DND-41 (cell line): ENCODE measurements around the gene ITSN1.

Experiments used
- ATAC-seq: fragments of 200-7000 bp; cut with Tn5 transposase; 3 replicates; pipeline ENCODE4 v1.9.1; 2021; ENCODE audit warnings: low read depth; ENCODE audit not compliant: insufficient read depth
- DNase-seq: peaks from one replicate; pipeline ENCODE4 v3.0.0-alpha.2; 2020
- H2AFZ ChIP-seq: 2 replicates; pipeline ENCODE4 v1.6.0; 2012; ENCODE audit warnings: low read depth, low read length
- H3K27ac ChIP-seq: 2 replicates; pipeline ENCODE4 v1.5.1; 2012; ENCODE audit warnings: low read length, inconsistent platforms
- H3K27me3 ChIP-seq: fragments of 200-600 bp; sonication (generic); 2 replicates; pipeline ENCODE4 v1.6.0; 2012; ENCODE audit warnings: low read length, mild to moderate bottlenecking, inconsistent platforms; ENCODE audit not compliant: insufficient read depth, poor library complexity
- H3K36me3 ChIP-seq: 2 replicates; pipeline ENCODE4 v1.5.1; 2012; ENCODE audit warnings: low read length, inconsistent platforms; ENCODE audit not compliant: insufficient read depth
- H3K4me1 ChIP-seq: 2 replicates; pipeline ENCODE4 v1.5.1; 2012; ENCODE audit warnings: mild to moderate bottlenecking, low read length; ENCODE audit not compliant: insufficient read depth
- H3K4me2 ChIP-seq: 2 replicates; pipeline ENCODE4 v1.6.0; 2012; ENCODE audit warnings: mild to moderate bottlenecking, moderate library complexity, low read length, inconsistent platforms; ENCODE audit not compliant: insufficient read depth
- H3K4me3 ChIP-seq, 2 experiments: fragments of 200-600 bp in 1 of 2; shearing (Covaris generic) in 1 of 2; 2 replicates each; pipeline ENCODE4 v1.5.1; 2012 to 2016; ENCODE audit warnings: inconsistent platforms in 2 of 2, low read length in 2 of 2, mild to moderate bottlenecking in 2 of 2, low read depth in 1 of 2, moderate library complexity in 1 of 2
- H3K79me2 ChIP-seq: 2 replicates; pipeline ENCODE4 v1.6.0; 2012; ENCODE audit warnings: low read length, inconsistent platforms; ENCODE audit not compliant: insufficient read depth
- H3K9ac ChIP-seq: 2 replicates; pipeline ENCODE4 v1.6.0; 2012; ENCODE audit warnings: low read depth, mild to moderate bottlenecking, inconsistent platforms, low read length, moderate library complexity
- H3K9me3 ChIP-seq: 2 replicates; pipeline ENCODE4 v1.5.1; 2012; ENCODE audit warnings: low read length, moderate library complexity, mild to moderate bottlenecking, inconsistent platforms; ENCODE audit not compliant: insufficient read depth, severe bottlenecking
- H4K20me1 ChIP-seq: 2 replicates; pipeline ENCODE4 v1.6.0; 2012; ENCODE audit warnings: low read length; ENCODE audit not compliant: insufficient read depth
- CTCF ChIP-seq: IDR thresholded peaks from 2 replicates; pipeline ENCODE4 v1.5.1; 2012; ENCODE audit warnings: borderline replicate concordance, low read length, moderate library complexity, mild to moderate bottlenecking; ENCODE audit not compliant: poor library complexity, severe bottlenecking; ENCODE audit errors: extremely low read depth
- EZH2 ChIP-seq: IDR thresholded peaks from 3 replicates; pipeline ENCODE4 v1.6.1; 2012; ENCODE audit warnings: borderline replicate concordance, low read depth, mild to moderate bottlenecking, moderate library complexity, low read length, inconsistent platforms; ENCODE audit not compliant: severe bottlenecking

The ITSN1 gene

GRCh38 chr21:33885172-33885514 is 242.8 kb downstream of the ITSN1 start:
- no peaks in the 10 kb centered on the region for H3K27me3 ChIP-seq
- no peaks in the 10 kb centered on the region for H3K9me3 ChIP-seq
- H3K79me2 ChIP-seq, result no peaks in the 10 kb centered on the region
- no peaks in the 10 kb centered on the region for H3K36me3 ChIP-seq
- H3K4me2 ChIP-seq, result no peak overlapping the region
- H3K4me3 ChIP-seq, result no peak overlapping the region
- no peak overlapping the region for H2AFZ ChIP-seq
- no peaks in the 10 kb centered on the region for H4K20me1 ChIP-seq
- no peak for DNase-seq
- no peak for ATAC-seq
- H3K27ac ChIP-seq, result no peak overlapping the region
- TF ChIP-seq CTCF, result no peak
- no peak for TF ChIP-seq EZH2
- no peaks in the 10 kb centered on the region for H3K4me1 ChIP-seq
- H3K9ac ChIP-seq, result no peak overlapping the region

GRCh38 chr21:33886321-33886720 is 244.0 kb downstream of the ITSN1 start:
- H3K4me1 ChIP-seq, result no peaks in the 10 kb centered on the region
- no peaks in the 10 kb centered on the region for H3K9me3 ChIP-seq
- H3K36me3 ChIP-seq, result no peaks in the 10 kb centered on the region
- H3K9ac ChIP-seq, result no peak overlapping the region
- no peak overlapping the region for H2AFZ ChIP-seq
- no peaks in the 10 kb centered on the region for H4K20me1 ChIP-seq
- TF ChIP-seq CTCF, result no peak
- no peak for TF ChIP-seq EZH2
- no peaks in the 10 kb centered on the region for H3K27me3 ChIP-seq
- H3K4me3 ChIP-seq, result no peak overlapping the region
- no peak for ATAC-seq
- no peak for DNase-seq
- H3K27ac ChIP-seq, result no peak overlapping the region
- H3K4me2 ChIP-seq, result no peak overlapping the region
- H3K79me2 ChIP-seq, result no peaks in the 10 kb centered on the region

- H3K4me3 ChIP-seq, result no peak overlapping the region
- no peaks in the 10 kb centered on the region for H3K27me3 ChIP-seq
- no peak overlapping the region for H3K4me2 ChIP-seq
- H3K9me3 ChIP-seq, result no peaks in the 10 kb centered on the region
- H3K9ac ChIP-seq, result no peak overlapping the region
- no peaks in the 10 kb centered on the region for H3K36me3 ChIP-seq
- ATAC-seq (no peak), DNase-seq (no peak)
- H3K27ac ChIP-seq, result no peak overlapping the region
- H2AFZ ChIP-seq, result no peak overlapping the region
- H4K20me1 ChIP-seq, result no peaks in the 10 kb centered on the region
- TF ChIP-seq EZH2 (no peak), CTCF (no peak)
- no peaks in the 10 kb centered on the region for H3K79me2 ChIP-seq
- H3K4me1 ChIP-seq, result peaks cover 11% of the 10 kb centered on the region
These were observed 247.9 kb downstream of the ITSN1 start for GRCh38 chr21:33890187-33890586.

- Histone ChIP-seq H3K4me2 (no peak overlapping the region), H4K20me1 (no peaks in the 10 kb centered on the region), H3K27me3 (no peaks in the 10 kb centered on the region), H3K36me3 (no peaks in the 10 kb centered on the region), H3K9me3 (no peaks in the 10 kb centered on the region), H3K27ac (no peak overlapping the region), H2AFZ (no peak overlapping the region), H3K4me3 (no peak overlapping the region), H3K9ac (no peak overlapping the region), H3K79me2 (no peaks in the 10 kb centered on the region), H3K4me1 (peaks cover 16% of the 10 kb centered on the region)
- ATAC-seq, result no peak
- no peak for DNase-seq
- TF ChIP-seq CTCF, result peak; percentile 29
- no peak for TF ChIP-seq EZH2
These were observed 250.6 kb downstream of the ITSN1 start for GRCh38 chr21:33892853-33893252.
